BJ (cell line): Measurements from ENCODE around the gene PRR7. TPM values are rescaled to one million over a fixed set of nuclear protein-coding genes. Genes with fewer than 3 reads are reported as not detected.

Experiments used
- CTCF ChIA-PET: fragments of 350-600 bp; formaldehyde crosslinking; extraction: SDS; loops from one replicate; lab custom pipeline; 2021; ENCODE audit warnings: antibody characterized with exemption, inconsistent platforms; lab: Yijun Ruan, JAX
- POLR2A ChIA-PET: fragments of 300-600 bp; sonication (Branson Sonifier 250); formaldehyde crosslinking; extraction: SDS; loops from one replicate; lab custom pipeline; 2021; ENCODE audit warnings: antibody characterized with exemption; lab: Charles Lee
- DNase-seq: peaks from one replicate; pipeline ENCODE4 v3.0.0-alpha.2; 2011; ENCODE audit warnings: low read depth
- H3K27me3 ChIP-seq: 2 replicates; pipeline ENCODE4 v1.6.0; 2011; ENCODE audit warnings: low read length; ENCODE audit not compliant: control insufficient read depth, insufficient read depth
- H3K36me3 ChIP-seq: 2 replicates; pipeline ENCODE4 v1.5.1; 2011; ENCODE audit warnings: low read length; ENCODE audit not compliant: control insufficient read depth, insufficient read depth
- H3K4me3 ChIP-seq: 2 replicates; pipeline ENCODE4 v1.5.1; 2011; ENCODE audit warnings: low read depth, mild to moderate bottlenecking, control low read depth, low read length
- polyA plus RNA-seq: library from polyadenylated mRNA; depleted of rRNA; stranded (reverse); fragments of >200 nt; gene quantifications from 2 replicates; pipeline ENCODE4 v1.2.3, GENCODE V29; 2011
- TF ChIP-seq, protein P1 (sequence below): IDR thresholded peaks from 2 replicates; pipeline ENCODE4 v1.5.1; 2011; ENCODE audit warnings: low read depth, mild to moderate bottlenecking, control low read depth, inconsistent platforms, low read length, moderate library complexity; ENCODE audit not compliant: insufficient read depth

The PRR7 gene
- polyA plus RNA-seq, 1 experiment: 1.6 TPM

DNA sequence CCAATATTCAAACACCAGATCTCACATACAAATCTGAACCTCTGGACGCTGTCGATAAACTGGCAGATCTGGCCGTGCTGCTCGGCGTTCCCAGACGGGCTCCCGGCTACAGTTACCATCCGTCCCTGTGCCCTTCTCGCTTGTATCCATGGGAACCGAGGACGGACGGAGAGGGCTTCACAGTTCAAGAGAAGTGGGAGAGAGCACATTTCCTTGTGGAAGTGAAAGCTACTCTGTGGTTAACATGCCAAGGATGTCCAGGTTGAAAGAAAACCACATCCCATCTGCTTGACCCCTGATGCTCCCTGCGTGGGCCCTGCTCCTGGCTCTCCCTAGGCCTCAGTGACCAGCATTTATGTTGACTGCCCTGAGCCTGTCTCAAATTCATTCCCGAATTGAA, 33.2 kb downstream of the PRR7 start:
- TF ChIP-seq, protein P1, sequence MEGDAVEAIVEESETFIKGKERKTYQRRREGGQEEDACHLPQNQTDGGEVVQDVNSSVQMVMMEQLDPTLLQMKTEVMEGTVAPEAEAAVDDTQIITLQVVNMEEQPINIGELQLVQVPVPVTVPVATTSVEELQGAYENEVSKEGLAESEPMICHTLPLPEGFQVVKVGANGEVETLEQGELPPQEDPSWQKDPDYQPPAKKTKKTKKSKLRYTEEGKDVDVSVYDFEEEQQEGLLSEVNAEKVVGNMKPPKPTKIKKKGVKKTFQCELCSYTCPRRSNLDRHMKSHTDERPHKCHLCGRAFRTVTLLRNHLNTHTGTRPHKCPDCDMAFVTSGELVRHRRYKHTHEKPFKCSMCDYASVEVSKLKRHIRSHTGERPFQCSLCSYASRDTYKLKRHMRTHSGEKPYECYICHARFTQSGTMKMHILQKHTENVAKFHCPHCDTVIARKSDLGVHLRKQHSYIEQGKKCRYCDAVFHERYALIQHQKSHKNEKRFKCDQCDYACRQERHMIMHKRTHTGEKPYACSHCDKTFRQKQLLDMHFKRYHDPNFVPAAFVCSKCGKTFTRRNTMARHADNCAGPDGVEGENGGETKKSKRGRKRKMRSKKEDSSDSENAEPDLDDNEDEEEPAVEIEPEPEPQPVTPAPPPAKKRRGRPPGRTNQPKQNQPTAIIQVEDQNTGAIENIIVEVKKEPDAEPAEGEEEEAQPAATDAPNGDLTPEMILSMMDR: no peak
- peaks cover 28% of the 10 kb centered on the region for H3K36me3 ChIP-seq
- CTCF ChIA-PET: interaction anchor here (1.9 to 8.3 kb wide), 2 partner anchors 14 to 21 kb away, joined by 12 to 85 read pairs; partner anchors contain the start of gene PDLIM7

DNA sequence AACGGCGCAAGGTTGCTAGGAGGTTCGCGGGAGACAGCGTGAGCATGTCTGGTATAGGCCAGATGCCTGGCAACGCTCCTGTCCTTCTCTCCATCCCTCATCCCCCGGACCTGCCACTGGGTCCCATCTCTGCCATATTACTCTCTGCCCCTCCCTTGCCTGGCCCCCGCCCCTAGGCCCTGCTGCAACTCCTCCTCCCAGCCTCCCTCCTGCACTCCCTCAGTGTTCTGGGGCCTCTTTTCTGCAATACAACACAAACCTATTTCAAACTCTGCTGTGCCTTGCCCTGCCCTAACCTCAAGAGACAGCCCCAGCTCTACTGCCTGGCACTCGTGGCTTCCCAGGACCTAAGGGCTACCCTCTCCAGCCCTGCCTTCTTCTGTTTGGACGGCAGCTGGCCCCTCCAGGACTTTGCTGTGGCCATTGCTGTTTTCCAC, 35.8 kb downstream of the PRR7 start:
- CTCF ChIA-PET: interaction anchor here (0.7 to 8.3 kb wide), 4 partner anchors 12 to 92 kb away, joined by 3 to 85 read pairs (median 4); partner anchors contain the start of gene PDLIM7
- Histone ChIP-seq H3K27me3 (no peaks in the 10 kb centered on the region), H3K4me3 (no peak overlapping the region), H3K36me3 (peaks cover 44% of the 10 kb centered on the region)
- TF ChIP-seq, protein P1: no peak
- no peak for DNase-seq
- POLR2A ChIA-PET: interaction anchor here (1.4 kb wide), 2 partner anchors 11 to 13 kb away, joined by 4 to 8 read pairs; no protein-coding TSS in a partner anchor

More for the DNA sequence above, 33.2 kb downstream of the PRR7 start:
- POLR2A ChIA-PET: interaction anchor here (0.6 to 1.4 kb wide), 4 partner anchors 10 to 69 kb away, joined by 3 to 4 read pairs (median 3); partner anchors contain the start of gene GRK6
- no peaks in the 10 kb centered on the region for H3K27me3 ChIP-seq
- no peak overlapping the region for H3K4me3 ChIP-seq
- DNase-seq: no peak

DNA sequence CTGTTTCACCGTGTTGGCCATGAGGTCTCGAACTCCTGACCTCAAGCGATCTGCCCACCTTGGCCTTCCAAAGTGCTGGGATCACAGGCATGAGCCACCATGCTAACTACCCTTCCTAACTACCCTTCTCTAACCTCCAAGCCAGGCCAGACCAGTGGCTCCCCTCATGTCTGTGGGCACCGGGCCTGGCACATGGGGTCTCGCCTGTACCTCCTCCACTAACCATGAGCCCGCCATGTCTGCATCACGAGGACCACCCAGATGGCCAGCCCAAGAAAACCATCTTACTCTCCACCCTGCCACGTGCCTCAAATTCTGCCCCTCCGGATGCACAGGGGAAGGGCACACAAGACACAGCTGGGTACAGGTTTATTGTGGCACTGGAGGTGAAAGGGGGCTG, 36.4 kb downstream of the PRR7 start:
- no peak for DNase-seq
- TF ChIP-seq, protein P1: no peak
- ChIA-PET CTCF (interaction anchor here (0.7 to 8.3 kb wide), 3 partner anchors 11 to 92 kb away, joined by 3 to 85 read pairs (median 4); partner anchors contain the start of gene PDLIM7), POLR2A (no interaction called here)
- H3K36me3 ChIP-seq: peaks cover 50% of the 10 kb centered on the region
- no peaks in the 10 kb centered on the region for H3K27me3 ChIP-seq
- no peak overlapping the region for H3K4me3 ChIP-seq

DNA sequence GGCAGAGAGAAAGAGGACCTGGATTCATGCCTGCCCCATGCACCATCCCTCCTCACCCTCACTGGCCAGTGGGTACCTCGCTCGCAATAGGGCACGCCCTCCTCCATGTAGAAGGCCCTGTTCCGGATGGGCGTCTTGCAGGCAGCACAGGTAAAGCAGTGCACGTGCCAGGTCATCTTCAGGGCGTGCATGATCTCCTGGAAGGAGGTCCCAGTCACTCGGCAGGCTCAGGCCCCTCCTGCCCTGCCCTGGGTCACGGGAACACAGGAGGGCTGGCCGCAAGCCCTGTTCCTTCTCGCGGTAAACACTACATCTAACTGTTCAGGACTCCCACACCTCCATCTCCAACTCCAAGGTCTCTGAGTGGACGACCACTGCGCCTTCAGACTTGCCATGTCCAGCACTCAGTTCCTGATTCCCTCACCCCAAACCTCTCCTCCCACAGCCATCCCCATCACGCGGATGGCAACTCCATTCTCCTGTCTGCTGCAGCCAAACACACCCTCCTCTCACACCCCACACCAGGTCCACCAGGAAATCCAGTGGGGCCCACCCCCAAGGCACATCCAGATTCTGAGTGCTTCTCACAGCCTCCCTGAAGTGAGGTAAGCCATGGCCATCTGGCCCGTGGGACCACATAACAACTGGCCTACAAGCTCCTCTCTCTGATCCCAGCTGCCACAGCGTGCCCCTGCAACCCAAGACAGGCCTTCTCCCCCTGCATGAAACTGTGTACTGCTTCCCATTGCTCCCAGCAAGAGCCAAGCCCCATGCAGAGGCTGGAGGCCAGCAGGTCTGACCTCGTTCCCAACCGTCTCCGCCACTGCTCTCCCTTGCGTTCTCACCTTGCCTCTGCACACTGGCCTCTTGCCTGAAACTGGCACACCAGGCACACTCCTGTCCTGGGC, 37.6 kb downstream of the PRR7 start:
- no peak for DNase-seq
- TF ChIP-seq, protein P1: no peak
- CTCF ChIA-PET: interaction anchor here (1.6 to 4.0 kb wide), 2 partner anchors 11 to 17 kb away, joined by 4 to 21 read pairs; no protein-coding TSS in a partner anchor
- H3K4me3 ChIP-seq: no peak overlapping the region
- no peaks in the 10 kb centered on the region for H3K27me3 ChIP-seq
- POLR2A ChIA-PET: interaction anchor here (0.6 kb wide), 1 partner anchor 23 kb away, joined by 3 read pairs; no protein-coding TSS in a partner anchor
- peaks cover 61% of the 10 kb centered on the region for H3K36me3 ChIP-seq
